ENCODE data around the gene MLH1.

DNA sequence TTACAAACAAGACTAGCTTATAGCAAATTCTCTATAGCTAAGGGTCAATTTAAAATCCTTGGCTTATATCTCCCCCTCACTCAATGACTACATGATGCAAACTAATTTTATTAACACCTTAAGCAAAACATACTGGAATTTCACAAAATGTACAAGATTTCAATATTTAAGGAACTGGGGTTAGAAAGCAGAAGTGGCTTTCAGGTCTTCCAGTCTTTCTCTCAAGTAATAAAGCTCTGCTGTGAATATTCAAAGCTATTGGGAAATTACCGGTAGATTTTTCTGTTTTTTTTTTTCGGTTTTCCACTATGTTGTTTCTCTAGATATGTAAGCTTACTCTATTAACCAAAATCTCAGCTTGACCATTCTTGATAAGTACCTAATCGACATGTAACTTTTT is 4.3 kb upstream of the MLH1 start:
- TF ChIP-seq POLR2AphosphoS5 (IDR thresholded peaks at IDR 0.05; ENCODE audit: low read depth, low read length): no peak
- TF ChIP-seq, protein P1, sequence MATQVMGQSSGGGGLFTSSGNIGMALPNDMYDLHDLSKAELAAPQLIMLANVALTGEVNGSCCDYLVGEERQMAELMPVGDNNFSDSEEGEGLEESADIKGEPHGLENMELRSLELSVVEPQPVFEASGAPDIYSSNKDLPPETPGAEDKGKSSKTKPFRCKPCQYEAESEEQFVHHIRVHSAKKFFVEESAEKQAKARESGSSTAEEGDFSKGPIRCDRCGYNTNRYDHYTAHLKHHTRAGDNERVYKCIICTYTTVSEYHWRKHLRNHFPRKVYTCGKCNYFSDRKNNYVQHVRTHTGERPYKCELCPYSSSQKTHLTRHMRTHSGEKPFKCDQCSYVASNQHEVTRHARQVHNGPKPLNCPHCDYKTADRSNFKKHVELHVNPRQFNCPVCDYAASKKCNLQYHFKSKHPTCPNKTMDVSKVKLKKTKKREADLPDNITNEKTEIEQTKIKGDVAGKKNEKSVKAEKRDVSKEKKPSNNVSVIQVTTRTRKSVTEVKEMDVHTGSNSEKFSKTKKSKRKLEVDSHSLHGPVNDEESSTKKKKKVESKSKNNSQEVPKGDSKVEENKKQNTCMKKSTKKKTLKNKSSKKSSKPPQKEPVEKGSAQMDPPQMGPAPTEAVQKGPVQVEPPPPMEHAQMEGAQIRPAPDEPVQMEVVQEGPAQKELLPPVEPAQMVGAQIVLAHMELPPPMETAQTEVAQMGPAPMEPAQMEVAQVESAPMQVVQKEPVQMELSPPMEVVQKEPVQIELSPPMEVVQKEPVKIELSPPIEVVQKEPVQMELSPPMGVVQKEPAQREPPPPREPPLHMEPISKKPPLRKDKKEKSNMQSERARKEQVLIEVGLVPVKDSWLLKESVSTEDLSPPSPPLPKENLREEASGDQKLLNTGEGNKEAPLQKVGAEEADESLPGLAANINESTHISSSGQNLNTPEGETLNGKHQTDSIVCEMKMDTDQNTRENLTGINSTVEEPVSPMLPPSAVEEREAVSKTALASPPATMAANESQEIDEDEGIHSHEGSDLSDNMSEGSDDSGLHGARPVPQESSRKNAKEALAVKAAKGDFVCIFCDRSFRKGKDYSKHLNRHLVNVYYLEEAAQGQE (IDR thresholded peaks at IDR 0.05; ENCODE audit: insufficient read depth in 1 of 2, low read depth in 2 of 2, low read length in 2 of 2): no peak
- TF ChIP-seq SIN3A (IDR thresholded peaks at IDR 0.05; ENCODE audit: borderline replicate concordance, insufficient read depth, low read length): no peak
